Lung (tissue), 16 donors: Measurements from ENCODE around the gene CEACAM5. TPM values are rescaled to one million over a fixed set of nuclear protein-coding genes. Genes with fewer than 3 reads are reported as not detected.

Source experiments
- ATAC-seq: fragments of 200-7000 bp; cut with Tn5 transposase; one replicate; pipeline ENCODE4 v1.9.1; 2020; ENCODE audit warnings: moderate number of reproducible peaks; ENCODE audit not compliant: insufficient read depth, low FRiP score
- DNase-seq, 3 donors: peaks; one replicate each; pipeline ENCODE4 v3.0.0-alpha.2; 2013 to 2017
- H3K27ac ChIP-seq, 2 donors: one replicate each; pipeline ENCODE4 v1.5.1; 2013; ENCODE audit warnings: mild to moderate bottlenecking in 2 of 2, moderate library complexity in 2 of 2, control low read depth in 1 of 2, inconsistent platforms in 1 of 2, low read depth in 1 of 2, low read length in 1 of 2
- H3K27me3 ChIP-seq, 3 donors: one replicate each; pipeline ENCODE4 v1.5.1; 2013; ENCODE audit warnings: low read length in 2 of 3; ENCODE audit not compliant: control insufficient read depth in 3 of 3, insufficient read depth in 3 of 3
- H3K36me3 ChIP-seq, 4 donors: one replicate each; pipeline ENCODE4 v1.5.1; 2013; ENCODE audit warnings: low read length in 4 of 4, mild to moderate bottlenecking in 1 of 4, moderate library complexity in 1 of 4; ENCODE audit not compliant: control insufficient read depth in 4 of 4, insufficient read depth in 4 of 4
- H3K4me1 ChIP-seq, 5 donors: one replicate each; pipeline ENCODE4 v1.5.1; 2013; ENCODE audit warnings: low read length in 5 of 5, mild to moderate bottlenecking in 2 of 5, moderate library complexity in 1 of 5; ENCODE audit not compliant: control insufficient read depth in 5 of 5, insufficient read depth in 5 of 5
- H3K4me3 ChIP-seq: one replicate; pipeline ENCODE4 v1.5.1; 2013; ENCODE audit warnings: mild to moderate bottlenecking, control low read depth, moderate library complexity
- H3K9ac ChIP-seq, 2 donors: one replicate each; pipeline ENCODE4 v1.5.1; 2013; ENCODE audit warnings: low read length in 2 of 2, control low read depth in 1 of 2; ENCODE audit not compliant: insufficient read depth in 1 of 2
- H3K9me3 ChIP-seq, 4 donors: one replicate each; pipeline ENCODE4 v1.5.1; 2013; ENCODE audit warnings: low read length in 3 of 4, mild to moderate bottlenecking in 1 of 4, moderate library complexity in 1 of 4; ENCODE audit not compliant: control insufficient read depth in 4 of 4, insufficient read depth in 3 of 4
- WGBS, 2 donors: extraction: QIAGEN DNeasy Blood & Tissue Kit; methylation state at CpG; one replicate each; pipeline ENCODE4 v1.1.7; 2013; 5-methylcytosine and 5-hydroxymethylcytosine counted together
- long read RNA-seq, 5 donors: transcript quantifications; one replicate each; lab custom pipeline, GENCODE V29; 2026
- polyA plus RNA-seq, 2 donors: library from polyadenylated mRNA; stranded (reverse); fragments of 200-250 nt; gene quantifications; one replicate each; pipeline ENCODE4 v1.2.1, GENCODE V29; 2013
- total RNA-seq, 2 donors: library from RNA; depleted of rRNA in 1 of 2; stranded (reverse); fragments of >200 nt in 1 of 2; gene quantifications; one replicate each; pipeline ENCODE4 v1.2.1, GENCODE V29; 2014 to 2021
- TF ChIP-seq, protein P1 (sequence below): IDR thresholded peaks from 2 replicates; pipeline ENCODE4 v1.5.1; 2012; ENCODE audit warnings: mild to moderate bottlenecking; ENCODE audit errors: control extremely low read depth, extremely low read depth
- donor health status: control.
- donor health status: control.
- donor health status: Bipolar disorder and iron deficiency.
- donor health status: healthy.
- donor health status: DM: yes; HTN: yes; CAD: no.

Gene CEACAM5
- total RNA-seq, result 10 to 100 TPM in 1 of 2 donors, under 1 TPM in 1; 0.11 to 37.9 TPM
- 1 to 10 TPM; 5.6 to 6.7 TPM for polyA plus RNA-seq
- long read RNA-seq, donor 1, result 0 reads
- long read RNA-seq, donor 2, result 0 reads
- long read RNA-seq, donor 3, result 0 reads
- long read RNA-seq, donor 4, result 0 reads
- long read RNA-seq, donor 5, result 0 reads

DNA sequence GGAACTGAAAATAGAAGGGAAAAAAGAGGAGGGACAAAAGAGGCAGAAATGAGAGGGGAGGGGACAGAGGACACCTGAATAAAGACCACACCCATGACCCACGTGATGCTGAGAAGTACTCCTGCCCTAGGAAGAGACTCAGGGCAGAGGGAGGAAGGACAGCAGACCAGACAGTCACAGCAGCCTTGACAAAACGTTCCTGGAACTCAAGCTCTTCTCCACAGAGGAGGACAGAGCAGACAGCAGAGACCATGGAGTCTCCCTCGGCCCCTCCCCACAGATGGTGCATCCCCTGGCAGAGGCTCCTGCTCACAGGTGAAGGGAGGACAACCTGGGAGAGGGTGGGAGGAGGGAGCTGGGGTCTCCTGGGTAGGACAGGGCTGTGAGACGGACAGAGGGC lies at the start of gene CEACAM5:
TSS of gene CEACAM5 (plus strand) at position 146 of the 400 bp plus-strand sequence. CDS start at position 252, 106 bp downstream.
- Histone ChIP-seq H3K36me3 (no peaks in the 10 kb centered on the region), H3K4me1 (no peaks in the 10 kb centered on the region), H3K9me3 (no peaks in the 10 kb centered on the region), H3K27me3 (no peaks in the 10 kb centered on the region), H3K4me3 (peak within 1 kb of the TSS; percentile 1), H3K9ac (no peak within 1 kb of the TSS), H3K27ac (no peak within 1 kb of the TSS)
- WGBS, 2 donors, result 46 to 47% methylated on average over 4 of the region's 4 CpGs
- DNase-seq (no peak), ATAC-seq (no peak)
- TF ChIP-seq, protein P1, sequence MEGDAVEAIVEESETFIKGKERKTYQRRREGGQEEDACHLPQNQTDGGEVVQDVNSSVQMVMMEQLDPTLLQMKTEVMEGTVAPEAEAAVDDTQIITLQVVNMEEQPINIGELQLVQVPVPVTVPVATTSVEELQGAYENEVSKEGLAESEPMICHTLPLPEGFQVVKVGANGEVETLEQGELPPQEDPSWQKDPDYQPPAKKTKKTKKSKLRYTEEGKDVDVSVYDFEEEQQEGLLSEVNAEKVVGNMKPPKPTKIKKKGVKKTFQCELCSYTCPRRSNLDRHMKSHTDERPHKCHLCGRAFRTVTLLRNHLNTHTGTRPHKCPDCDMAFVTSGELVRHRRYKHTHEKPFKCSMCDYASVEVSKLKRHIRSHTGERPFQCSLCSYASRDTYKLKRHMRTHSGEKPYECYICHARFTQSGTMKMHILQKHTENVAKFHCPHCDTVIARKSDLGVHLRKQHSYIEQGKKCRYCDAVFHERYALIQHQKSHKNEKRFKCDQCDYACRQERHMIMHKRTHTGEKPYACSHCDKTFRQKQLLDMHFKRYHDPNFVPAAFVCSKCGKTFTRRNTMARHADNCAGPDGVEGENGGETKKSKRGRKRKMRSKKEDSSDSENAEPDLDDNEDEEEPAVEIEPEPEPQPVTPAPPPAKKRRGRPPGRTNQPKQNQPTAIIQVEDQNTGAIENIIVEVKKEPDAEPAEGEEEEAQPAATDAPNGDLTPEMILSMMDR, result no peak

DNA sequence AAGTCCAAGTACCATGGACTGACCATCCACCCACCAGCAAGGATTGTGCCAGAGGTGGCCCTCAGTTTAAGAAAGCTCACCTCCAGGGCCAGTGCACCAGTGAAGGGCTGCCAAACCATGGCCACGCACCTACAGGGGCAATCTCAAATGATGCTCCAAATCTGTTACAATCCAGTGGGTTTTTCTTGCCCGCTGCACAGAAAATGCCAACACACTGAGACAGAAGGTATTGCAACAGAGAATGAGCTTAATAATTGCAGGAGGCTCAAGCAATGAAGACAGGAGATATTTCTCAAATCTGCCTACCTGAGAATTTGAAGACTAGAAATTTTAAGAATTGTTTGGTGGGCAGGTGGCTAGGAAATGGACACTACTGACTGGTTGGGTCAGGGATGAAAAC lies 42.4 kb upstream of the CEACAM5 start:
- Histone ChIP-seq H3K9me3 (peaks cover 0 to 8% (median 6%) of the 10 kb centered on the region in 4 donors), H3K27ac (no peak overlapping the region), H3K27me3 (no peaks in the 10 kb centered on the region), H3K4me1 (no peaks in the 10 kb centered on the region), H3K4me3 (no peak overlapping the region), H3K9ac (no peak overlapping the region), H3K36me3 (no peaks in the 10 kb centered on the region)
- DNase-seq (no peak), ATAC-seq (no peak)
- 70 to 73% methylated on average over 2 of the region's 2 CpGs for WGBS, 2 donors
- TF ChIP-seq, protein P1, result no peak

DNA sequence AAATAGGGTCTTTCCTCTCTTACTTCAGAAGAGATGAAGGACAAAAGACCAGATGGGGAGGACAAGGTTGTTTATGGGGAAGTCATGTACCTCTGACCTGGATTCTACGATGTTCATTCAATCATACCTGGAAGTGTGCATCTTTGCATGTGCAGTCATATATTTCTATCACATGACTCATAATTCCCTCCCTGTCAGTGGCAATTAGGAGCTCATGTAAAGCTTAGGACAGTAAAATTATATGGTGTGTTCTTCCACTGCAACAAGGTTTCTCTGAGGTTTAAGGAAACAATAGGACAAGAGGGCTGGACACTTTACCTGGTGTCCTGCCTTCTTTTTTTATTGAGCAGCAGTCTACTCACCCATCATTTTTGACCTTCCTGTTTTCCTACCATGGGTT lies 40.1 kb upstream of the CEACAM5 start:
- no peaks in the 10 kb centered on the region for H3K36me3 ChIP-seq
- H3K4me1 ChIP-seq, result no peaks in the 10 kb centered on the region
- H3K9me3 ChIP-seq, result peaks cover 0 to 8% (median 6%) of the 10 kb centered on the region in 4 donors
- TF ChIP-seq, protein P1, result no peak
- no peak for DNase-seq
- no peak overlapping the region for H3K27ac ChIP-seq
- H3K4me3 ChIP-seq, result no peak overlapping the region
- H3K27me3 ChIP-seq, result peaks cover 0 to 2% (median 0%) of the 10 kb centered on the region in 3 donors
- no peak for ATAC-seq
- WGBS, 2 donors, result 83 to 96% methylated on average over 1 of the region's 1 CpG
- H3K9ac ChIP-seq, result no peak overlapping the region

DNA sequence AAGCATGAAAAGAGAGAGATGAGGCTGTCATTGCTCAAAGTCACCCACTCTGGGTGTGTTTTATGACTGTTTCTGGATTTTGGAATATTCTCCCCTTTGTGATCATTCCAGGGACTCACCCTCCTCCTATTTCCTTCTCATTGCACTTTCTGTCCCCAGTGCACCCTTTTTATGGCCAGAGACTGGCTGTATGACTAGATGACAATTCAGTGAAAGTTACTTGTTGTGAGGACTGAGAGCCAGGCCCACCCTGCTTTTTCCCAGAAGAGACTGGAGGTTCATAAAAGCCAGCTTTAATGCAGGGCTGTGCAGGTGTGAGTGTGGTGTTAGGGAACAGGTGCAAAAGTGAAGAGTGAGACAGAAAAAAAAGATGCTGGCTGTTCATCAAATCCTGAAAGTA lies 37.7 kb upstream of the CEACAM5 start:
- Histone ChIP-seq H3K27ac (no peak overlapping the region), H3K9ac (no peak overlapping the region), H3K27me3 (peaks cover 0 to 2% (median 0%) of the 10 kb centered on the region in 3 donors), H3K36me3 (no peaks in the 10 kb centered on the region), H3K9me3 (peaks cover 0 to 6% (median 5%) of the 10 kb centered on the region in 4 donors), H3K4me3 (no peak overlapping the region), H3K4me1 (no peaks in the 10 kb centered on the region)
- no peak for DNase-seq
- TF ChIP-seq, protein P1, result no peak
- no peak for ATAC-seq
